ENCODE results near the gene GNAQ. TPM values are rescaled to one million over a fixed set of nuclear protein-coding genes. Genes with fewer than 3 reads are reported as not detected.

The GNAQ gene
- total RNA-seq, 1 experiment from 2014 or later, result 38.2 TPM

- CTCF ChIA-PET, result interaction anchor here (1.3 to 3.6 kb wide), 4 partner anchors 19 to 596 kb away, joined by 4 to 37 read pairs (median 5); no protein-coding TSS in a partner anchor
- Mint-ChIP-seq H3K4me3 (ENCODE audit: unreplicated experiment) (no peak overlapping the region), H3K36me3 (ENCODE audit: insufficient read depth, unreplicated experiment) (no peaks in the 10 kb centered on the region), H3K27me3 (ENCODE audit: insufficient read depth, unreplicated experiment) (peaks cover 36% of the 10 kb centered on the region), H3K4me1 (ENCODE audit: insufficient read depth, unreplicated experiment) (peaks cover 5% of the 10 kb centered on the region), H3K9me3 (ENCODE audit: unreplicated experiment) (peaks cover 7% of the 10 kb centered on the region), H3K27ac (ENCODE audit: low read depth, unreplicated experiment) (no peak overlapping the region)
- no peak for DNase-seq (ENCODE audit: unreplicated experiment)
- POLR2A ChIA-PET, result interaction anchor here (0.9 kb wide), 1 partner anchor 68 kb away, joined by 3 read pairs; no protein-coding TSS in a partner anchor
- no peak for TF ChIP-seq CTCF (IDR thresholded peaks at IDR 0.05; ENCODE audit: unreplicated experiment)
- intact Hi-C loops (cut with micrococcal nuclease), result no loop called here
- BruUV-seq (replicated peaks), result no TSS peak
These were observed 22.0 kb upstream of the GNAQ start for GRCh38 chr9:78053627-78054026.

GRCh38 chr9:78050421-78050820, 18.8 kb upstream of the GNAQ start:
- intact Hi-C loops (cut with micrococcal nuclease), result no loop called here
- no TSS peak for BruUV-seq (replicated peaks)
- no peak for TF ChIP-seq CTCF (IDR thresholded peaks at IDR 0.05; ENCODE audit: unreplicated experiment)
- Mint-ChIP-seq H3K27ac (ENCODE audit: low read depth, unreplicated experiment) (no peak overlapping the region), H3K9me3 (ENCODE audit: unreplicated experiment) (peaks cover 4% of the 10 kb centered on the region), H3K4me3 (ENCODE audit: unreplicated experiment) (no peak overlapping the region), H3K27me3 (ENCODE audit: insufficient read depth, unreplicated experiment) (peaks cover 17% of the 10 kb centered on the region), H3K4me1 (ENCODE audit: insufficient read depth, unreplicated experiment) (peaks cover 5% of the 10 kb centered on the region), H3K36me3 (ENCODE audit: insufficient read depth, unreplicated experiment) (no peaks in the 10 kb centered on the region)
- CTCF ChIA-PET, result interaction anchor here (1.1 to 1.6 kb wide), 3 partner anchors 15 to 593 kb away, joined by 3 to 5 read pairs (median 5); no protein-coding TSS in a partner anchor
- no peak for DNase-seq (ENCODE audit: unreplicated experiment)
- POLR2A ChIA-PET, result interaction anchor here (1.4 kb wide), 1 partner anchor 10 kb away, joined by 8 read pairs; no protein-coding TSS in a partner anchor

GRCh38 chr9:78049484-78049883, 17.9 kb upstream of the GNAQ start:
- ChIA-PET POLR2A (no interaction called here), CTCF (interaction anchor here (0.6 to 1.2 kb wide), 4 partner anchors 9 to 246 kb away, joined by 3 to 5 read pairs (median 5); no protein-coding TSS in a partner anchor)
- intact Hi-C loops (cut with micrococcal nuclease), result no loop called here
- TF ChIP-seq CTCF (IDR thresholded peaks at IDR 0.05; ENCODE audit: unreplicated experiment), result no peak
- H3K27ac Mint-ChIP-seq (ENCODE audit: low read depth, unreplicated experiment), result no peak overlapping the region
- H3K4me1 Mint-ChIP-seq (ENCODE audit: insufficient read depth, unreplicated experiment), result peaks cover 5% of the 10 kb centered on the region
- H3K36me3 Mint-ChIP-seq (ENCODE audit: insufficient read depth, unreplicated experiment), result no peaks in the 10 kb centered on the region
- no peak overlapping the region for H3K4me3 Mint-ChIP-seq (ENCODE audit: unreplicated experiment)
- peaks cover 12% of the 10 kb centered on the region for H3K27me3 Mint-ChIP-seq (ENCODE audit: insufficient read depth, unreplicated experiment)
- no TSS peak for BruUV-seq (replicated peaks)
- DNase-seq (ENCODE audit: unreplicated experiment), result no peak
- no peaks in the 10 kb centered on the region for H3K9me3 Mint-ChIP-seq (ENCODE audit: unreplicated experiment)

GRCh38 chr9:78047106-78047505, 15.5 kb upstream of the GNAQ start:
- ChIA-PET CTCF (interaction anchor here (0.7 to 1.7 kb wide), 2 partner anchors 12 to 614 kb away, joined by 4 to 6 read pairs; no protein-coding TSS in a partner anchor), POLR2A (no interaction called here)
- Mint-ChIP-seq H3K4me3 (ENCODE audit: unreplicated experiment) (no peak overlapping the region), H3K27ac (ENCODE audit: low read depth, unreplicated experiment) (no peak overlapping the region), H3K9me3 (ENCODE audit: unreplicated experiment) (no peaks in the 10 kb centered on the region), H3K36me3 (ENCODE audit: insufficient read depth, unreplicated experiment) (no peaks in the 10 kb centered on the region), H3K27me3 (ENCODE audit: insufficient read depth, unreplicated experiment) (peaks cover 12% of the 10 kb centered on the region), H3K4me1 (ENCODE audit: insufficient read depth, unreplicated experiment) (peaks cover 5% of the 10 kb centered on the region)
- BruUV-seq (replicated peaks), result no TSS peak
- DNase-seq (ENCODE audit: unreplicated experiment), result no peak
- TF ChIP-seq CTCF (IDR thresholded peaks at IDR 0.05; ENCODE audit: unreplicated experiment), result no peak
- intact Hi-C loops (cut with micrococcal nuclease), result no loop called here

All from MCF 10A (cell line).